ENCODE measurements around the gene NGDN.
A peak's percentile ranks its signal among the peaks of the same experiment; 100 is the strongest.

Gene NGDN

DNA sequence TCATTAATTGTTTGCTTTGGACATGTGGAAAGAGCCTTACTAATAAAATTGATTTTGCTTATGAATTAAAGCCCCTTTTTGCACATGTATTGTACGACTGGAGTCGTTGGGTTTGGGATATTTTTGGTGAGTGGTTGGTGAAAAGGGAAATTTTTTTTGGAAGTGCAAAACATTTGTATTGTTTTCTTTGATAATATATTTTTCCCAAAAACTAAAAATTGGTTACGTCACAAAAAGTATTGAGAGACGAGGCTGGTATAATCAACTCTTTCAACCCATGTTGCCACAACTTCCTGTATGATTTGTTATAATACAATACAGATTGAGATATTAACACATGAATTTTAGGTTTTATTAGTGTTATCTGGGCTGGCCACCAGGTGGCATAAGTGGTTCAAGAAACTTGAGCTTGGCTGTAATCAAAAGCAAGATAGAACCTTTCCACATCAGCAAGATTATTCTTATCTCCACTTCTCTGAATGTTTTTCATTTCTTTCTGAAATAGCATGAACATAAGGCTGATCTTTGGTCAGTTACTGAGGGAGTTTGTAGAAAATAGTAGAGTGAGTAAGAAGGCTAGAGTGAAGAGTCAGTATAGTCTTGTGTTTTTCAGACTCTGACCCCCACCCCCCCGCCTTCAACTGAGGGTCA lies 8.7 kb downstream of the NGDN start:
- DNase-seq (ENCODE audit: low read depth), result peak; percentile 35

DNA sequence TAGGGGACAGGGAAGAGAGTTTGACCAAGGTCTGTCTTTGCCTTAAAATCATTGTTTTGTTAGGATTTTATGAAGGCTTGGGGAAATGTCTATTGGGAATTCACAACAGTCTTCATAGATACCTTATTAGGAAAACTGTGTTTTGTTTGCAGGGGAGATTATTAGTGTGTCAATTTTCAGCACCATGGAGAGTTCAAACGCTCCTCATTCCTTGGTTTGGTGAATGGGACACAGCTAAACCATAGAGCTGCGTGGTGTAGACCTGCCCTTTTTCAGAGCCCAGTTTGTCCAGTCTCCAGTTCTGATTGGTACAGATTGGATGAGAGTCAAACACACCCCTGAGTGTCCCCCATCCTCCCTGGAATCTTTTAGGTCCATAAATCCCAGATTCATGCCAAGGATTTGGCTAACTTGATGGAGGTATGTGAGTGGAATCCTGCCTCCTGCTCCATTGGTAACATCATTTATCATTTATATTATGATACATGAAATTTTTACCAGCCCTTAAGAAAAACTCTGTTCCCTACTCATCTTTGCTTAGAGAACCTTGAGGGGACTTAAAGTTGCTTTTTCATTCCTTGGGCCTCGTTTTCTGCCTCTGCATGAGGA lies 12.0 kb downstream of the NGDN start:
- no peak for DNase-seq (ENCODE audit: low read depth)

DNA sequence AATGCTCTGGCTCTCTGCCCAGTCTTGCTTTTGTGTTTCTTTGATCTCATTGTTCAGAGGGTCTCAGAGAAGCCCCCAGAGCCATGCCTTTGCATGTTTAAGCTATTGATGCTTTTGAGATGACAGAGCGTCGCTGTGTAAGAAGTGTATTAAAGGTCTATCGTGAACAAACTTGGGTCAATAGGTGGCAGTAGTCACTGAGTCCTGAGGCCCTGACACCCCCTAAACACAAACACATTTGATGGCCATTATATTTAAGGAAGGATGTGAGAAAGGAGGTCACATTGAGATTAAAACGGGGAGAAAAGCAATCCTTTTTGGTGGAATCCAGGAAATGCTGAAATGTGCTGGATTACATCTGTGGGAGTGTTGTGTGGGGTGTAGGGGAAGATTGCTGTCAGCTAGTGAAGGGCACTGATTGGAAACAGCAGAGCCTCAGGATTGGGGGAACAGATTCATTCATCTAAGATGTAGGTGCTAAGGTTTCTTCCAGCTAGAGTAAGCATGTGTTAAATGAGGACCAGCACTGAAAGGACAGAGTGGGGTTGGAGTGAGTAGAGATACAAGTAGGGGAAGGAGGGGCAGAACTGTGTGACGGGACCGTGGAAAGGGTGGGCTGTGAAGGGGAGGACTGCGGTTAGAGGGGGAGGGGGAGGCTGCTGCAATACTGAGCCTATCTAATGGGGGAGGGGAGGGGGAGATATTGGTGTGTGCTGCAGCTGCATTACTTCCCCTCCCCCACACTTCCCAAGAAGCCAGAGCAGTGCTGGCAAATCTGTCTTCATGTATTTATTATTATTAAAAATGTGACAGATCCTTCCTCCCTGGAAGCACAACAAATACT lies 12.7 kb downstream of the NGDN start:
- DNase-seq (ENCODE audit: low read depth), result no peak

DNA sequence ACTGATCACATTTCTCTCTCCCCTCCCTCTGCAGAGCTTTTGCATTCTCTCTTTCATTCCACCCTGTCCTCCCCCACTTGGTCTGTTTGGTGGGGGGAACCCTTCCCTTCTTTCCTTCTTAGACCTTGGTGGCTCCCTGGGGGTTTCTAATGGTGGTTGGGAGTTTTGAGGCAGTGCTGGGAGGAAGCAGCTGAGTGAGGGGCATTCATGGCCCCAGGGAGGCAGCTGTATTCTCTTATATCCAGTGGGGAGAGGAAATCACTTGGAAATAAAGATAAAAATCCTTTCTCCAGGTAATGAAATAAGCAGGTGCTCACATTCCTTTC lies 13.3 kb downstream of the NGDN start:
- DNase-seq (ENCODE audit: low read depth), result no peak

DNA sequence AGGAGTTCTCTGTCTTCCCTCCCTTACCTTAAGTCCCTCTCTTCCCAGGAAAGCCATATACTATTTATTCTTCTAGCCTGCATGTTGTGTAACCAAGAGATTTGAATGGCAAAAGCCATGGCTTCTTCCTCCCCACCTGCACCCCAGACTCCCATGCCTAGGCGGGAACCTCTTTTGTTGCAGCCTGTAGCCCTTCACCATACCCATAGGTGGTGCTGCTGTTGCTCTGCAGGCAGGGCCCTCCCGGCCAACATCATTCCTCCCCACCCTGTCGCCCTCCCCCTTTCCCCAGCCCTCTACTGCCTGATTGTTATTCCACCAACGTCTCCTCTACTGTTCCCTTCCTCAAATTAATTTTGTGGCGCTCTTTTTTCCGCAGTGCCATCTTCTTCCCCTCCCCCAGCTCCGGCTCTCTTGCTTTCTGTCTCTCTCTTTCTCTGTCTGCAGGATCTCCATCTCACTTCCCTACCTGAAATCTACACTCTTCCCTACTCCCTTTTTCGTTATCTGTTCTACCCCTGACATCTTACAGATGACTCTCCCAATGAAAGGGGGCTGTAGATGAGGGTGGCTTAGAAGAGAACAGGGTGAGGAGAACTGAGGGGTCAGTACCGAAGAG lies 13.8 kb downstream of the NGDN start:
- no peak for DNase-seq (ENCODE audit: low read depth)

DNA sequence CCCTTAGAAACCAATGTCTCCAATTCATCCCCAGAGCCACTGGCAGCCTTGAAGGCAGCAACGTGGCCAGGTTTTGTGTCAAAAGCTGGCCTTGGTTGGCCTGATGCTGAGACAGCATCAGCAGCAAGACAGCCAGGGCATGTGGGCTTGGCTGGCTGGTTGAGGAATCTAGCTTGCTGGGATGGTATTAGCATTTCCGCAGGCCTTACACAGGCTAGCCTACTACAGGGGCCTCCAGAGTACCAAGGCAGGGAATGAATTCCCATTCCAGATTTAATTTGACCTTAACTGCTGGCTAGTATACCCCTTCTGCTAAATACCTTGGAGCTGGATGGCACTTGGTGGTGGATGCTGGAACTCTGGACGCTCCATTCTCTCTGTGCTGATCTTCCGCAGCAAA lies 15.8 kb downstream of the NGDN start:
- DNase-seq (ENCODE audit: low read depth), result no peak

DNA sequence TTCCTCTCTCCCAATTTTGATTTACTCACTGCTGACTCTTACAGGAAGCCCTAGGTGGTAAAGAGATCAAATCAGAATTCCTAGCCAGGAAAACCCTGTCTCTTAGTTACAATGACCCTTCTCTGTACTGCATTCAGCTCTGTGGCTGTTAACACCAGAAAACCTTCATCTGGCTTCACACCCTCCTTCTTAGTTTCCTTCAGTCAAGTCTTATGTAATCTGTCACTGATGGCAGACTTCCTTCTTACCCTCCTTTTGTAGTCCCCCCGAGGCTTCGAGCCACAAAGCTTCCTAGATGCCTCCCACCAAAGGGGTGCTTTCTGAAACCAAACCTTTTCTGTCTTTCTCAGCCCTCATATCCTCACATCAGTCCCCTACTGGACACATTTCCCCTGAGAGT lies 16.5 kb downstream of the NGDN start:
- DNase-seq (ENCODE audit: low read depth), result no peak

DNA sequence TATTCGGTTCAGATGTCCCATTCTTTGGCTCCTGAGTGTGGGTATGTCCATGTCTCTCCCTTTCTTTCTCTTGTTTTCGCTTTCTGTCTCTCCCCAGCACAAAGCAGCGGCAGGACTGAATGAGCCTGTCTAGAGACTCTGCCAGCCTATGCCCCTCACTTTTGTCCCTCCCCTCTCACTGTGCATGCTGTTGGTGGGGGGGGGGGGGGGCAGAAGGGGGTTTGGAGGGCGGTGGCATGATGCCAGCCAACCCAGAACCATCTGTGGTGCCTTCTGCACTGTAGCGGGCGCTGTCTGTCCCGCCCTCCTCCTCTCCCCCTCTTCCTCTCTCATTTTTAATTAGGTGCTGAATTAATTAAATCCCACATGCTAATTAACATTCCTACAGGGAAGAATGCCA lies 17.7 kb downstream of the NGDN start:
- no peak for DNase-seq (ENCODE audit: low read depth)

DNA sequence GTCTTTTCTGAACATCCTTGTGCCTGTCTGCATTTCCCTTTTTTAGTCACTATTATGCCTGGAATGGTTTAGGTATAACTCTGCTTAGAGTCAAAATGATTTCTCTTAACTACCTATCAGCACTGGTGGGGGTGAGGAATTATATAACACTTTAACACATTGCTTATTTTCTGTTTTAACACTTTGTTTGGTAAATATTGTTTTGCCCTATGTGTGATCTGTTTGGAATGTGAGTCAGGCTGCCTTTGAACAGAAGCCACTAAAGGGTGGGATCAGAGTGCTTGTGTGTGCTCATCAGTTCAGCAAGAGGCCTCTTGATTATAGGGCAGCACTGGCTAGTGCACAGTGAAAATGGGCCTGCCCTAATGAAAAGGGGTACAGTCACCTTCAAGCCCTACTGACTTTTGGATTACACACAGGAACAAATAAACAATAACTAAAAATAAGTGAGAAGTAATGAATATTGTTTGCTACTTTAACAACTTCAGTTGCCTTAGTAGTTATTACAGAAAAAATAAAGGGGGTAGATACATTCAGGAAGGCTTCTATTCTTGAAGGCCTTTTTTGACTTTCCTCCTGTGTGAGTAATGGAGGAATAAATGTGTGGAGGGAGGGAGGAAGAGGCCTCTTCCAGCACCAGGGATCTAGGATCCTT lies 23.2 kb downstream of the NGDN start:
- no peak for DNase-seq (ENCODE audit: low read depth)

DNA sequence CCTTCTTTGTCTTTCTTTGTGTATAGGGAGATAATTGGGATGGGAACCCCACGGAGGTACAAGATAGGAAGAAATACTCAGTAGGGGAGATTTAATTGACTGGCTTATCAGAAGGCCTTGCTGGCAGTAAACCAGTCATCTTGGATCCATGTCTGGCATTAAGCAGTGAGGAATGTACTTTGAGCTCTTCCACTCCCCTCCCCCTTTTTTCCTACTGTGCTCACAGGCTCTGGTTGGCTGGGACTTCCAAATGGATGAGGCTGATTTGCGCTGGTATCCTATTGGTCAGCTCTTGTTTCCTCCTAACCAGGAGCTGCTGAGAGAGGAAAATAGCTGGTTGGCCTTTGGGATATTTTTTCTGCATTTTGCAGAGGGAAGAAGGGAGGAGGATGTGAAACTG lies 24.7 kb downstream of the NGDN start:
- DNase-seq (ENCODE audit: low read depth), result no peak

DNA sequence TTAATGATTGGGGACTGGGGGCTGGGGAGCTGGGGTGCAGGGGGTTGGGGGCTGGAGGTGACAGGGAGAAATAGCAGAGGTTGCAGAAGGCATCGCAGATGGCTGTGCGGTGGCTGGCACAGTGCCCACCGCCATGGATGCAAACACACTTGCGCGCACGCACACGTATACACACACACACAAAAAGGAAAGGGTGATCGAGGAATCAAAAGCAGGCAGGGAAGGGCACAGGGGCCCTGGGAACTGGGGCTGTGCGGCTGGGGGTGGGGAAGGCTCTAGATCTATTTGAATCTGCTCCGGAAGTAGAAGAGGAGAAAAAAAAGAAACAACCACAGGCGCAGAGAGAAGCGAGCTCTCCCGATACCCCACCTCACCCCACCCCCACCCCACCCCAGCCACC lies 42.7 kb downstream of the NGDN start:
- no peak for DNase-seq (ENCODE audit: low read depth)

DNA sequence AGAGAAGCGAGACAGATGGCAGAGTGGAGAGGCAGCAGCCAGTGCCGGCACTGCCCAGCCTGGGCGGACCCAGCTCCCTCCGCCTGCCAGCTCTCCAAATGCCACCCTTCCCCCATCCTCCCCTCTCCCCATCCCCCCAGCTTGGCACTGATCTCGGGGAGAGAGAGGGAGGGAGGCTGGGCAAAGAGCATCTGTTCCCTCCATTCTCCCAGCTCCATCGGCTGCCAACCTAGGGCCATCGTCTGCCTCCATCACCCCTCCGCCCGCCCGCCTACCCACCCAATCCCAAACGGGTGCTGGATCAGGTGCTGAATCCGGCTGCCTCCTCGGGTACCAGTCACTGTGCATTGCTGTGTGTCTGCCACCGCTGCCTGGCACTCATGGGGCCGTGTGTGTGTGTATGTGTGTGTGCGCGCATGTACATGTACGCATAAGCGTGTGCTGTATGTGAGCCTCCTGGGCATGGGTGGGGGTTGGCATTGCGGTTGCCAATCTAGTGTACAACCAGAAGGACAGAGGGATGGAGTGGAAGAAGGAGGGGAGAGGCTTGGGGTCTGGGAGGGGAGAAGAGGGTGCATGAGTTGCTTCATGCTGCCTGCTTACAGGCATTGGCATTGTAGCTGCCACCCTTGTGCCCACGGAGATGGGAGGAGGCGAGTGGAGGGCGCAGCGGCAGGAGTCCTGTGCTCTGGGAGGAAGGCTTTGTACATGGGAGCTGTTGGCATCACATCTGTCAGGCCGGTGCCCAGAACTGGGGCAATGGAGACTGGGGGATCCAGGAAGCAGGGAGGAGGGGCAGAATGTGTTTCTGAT lies 43.7 kb downstream of the NGDN start:
- DNase-seq (ENCODE audit: low read depth), result no peak

DNA sequence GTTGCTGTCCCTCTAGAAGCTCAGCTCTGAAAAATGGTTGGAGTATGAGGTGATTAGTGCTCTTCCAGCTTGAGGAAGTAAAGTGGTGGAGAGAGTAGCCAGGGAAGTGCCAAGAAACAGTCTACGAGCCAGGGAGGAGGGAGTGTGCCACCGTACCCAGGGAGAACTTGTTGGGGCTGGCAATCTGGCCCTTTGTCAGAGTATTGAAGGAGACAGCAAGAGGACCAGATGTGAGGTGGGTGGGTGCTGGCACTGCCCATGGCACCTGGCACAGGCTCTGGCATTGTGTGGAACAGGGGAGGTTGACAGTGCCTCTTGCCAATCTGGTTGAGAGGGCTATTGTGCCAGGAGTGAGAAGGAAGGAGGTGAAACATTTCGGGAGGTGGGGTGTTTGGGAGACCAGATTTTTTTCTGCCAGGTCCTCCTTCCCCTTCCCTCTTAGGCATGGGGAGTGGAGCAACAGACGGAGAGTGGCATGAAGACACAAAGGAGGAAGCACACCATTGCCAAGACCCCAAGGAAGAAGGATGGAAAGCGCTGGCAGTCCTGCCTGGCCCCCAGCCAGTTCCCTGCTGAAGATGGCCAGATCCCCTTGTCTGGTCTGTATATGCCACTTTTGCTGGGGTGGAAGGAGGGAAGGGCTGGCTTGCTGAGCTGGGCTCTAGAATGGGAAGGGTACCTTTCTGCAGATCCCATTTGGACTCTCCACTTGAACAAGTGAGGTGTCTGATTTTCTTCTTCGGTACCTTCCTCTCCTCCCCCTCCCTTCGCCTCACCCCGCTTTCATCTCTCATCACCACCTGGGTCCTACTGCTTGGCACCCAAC lies 44.5 kb downstream of the NGDN start:
- no peak for DNase-seq (ENCODE audit: low read depth)

DNA sequence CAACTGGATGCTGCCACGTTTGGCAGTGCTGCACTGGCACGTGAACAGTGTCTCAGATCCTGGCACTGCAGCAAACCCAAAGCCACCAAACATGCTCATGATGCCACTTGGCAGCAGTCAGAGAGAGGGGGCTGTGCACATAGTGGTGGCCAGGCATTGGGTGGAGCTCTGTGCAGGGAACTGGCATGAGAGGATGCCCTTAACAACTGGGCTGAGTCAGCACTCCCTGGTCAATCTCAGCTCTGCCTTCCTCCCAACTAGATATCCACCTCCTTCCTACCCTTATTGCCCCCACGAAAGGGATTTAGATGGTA lies 45.1 kb downstream of the NGDN start:
- DNase-seq (ENCODE audit: low read depth), result no peak

DNA sequence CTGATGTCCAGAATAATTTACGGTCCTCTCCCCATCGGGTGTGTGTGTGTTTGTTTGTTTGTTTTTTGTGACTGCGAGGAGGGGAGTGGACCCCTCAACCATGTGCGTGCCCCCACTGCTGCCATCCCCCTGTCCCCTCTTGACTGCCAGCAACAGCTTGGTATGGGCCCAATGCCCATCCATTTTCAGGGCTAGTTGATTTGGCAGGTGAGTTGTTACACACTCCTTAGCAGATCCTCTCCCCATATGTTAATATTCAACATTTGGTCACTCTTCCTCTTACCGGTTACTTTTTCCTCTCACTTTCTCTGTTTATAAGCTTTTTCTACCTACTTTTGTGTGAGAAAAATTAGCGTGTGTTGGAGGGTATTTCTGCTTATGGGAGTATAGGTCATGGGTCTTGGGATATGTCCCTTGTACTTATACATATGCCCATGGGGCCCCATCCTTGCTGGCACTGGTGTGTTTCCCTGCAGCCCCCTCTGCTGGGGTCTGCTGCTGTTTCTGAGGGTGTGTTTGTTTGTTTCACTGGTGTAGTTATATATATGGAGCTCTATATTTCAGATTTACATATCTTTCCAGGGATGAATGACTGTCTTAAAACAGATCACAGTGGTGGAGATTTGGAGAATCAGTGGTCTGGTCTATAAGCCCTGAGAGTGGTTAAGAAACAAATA lies 48.3 kb downstream of the NGDN start:
- no peak for DNase-seq (ENCODE audit: low read depth)

DNA sequence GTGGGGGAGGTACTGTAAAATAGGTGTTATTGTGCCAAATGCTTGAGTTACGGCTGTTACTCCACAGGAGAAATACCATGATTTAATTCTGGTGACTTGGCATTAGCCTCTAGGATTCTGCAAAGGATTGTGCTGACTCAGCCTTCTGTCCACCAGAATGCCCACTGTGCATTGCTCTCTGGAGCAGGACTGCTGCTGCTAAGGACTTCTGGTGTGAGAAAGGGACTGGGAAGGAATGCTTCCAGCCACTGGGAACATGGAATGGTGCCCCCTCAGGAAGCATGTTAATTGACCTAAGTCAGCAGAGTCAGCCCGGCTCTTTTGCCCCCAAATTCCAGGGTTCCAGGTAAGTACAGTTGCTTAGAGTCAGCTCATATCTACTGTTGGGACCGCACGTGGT lies 49.2 kb downstream of the NGDN start:
- DNase-seq (ENCODE audit: low read depth), result no peak

DNA sequence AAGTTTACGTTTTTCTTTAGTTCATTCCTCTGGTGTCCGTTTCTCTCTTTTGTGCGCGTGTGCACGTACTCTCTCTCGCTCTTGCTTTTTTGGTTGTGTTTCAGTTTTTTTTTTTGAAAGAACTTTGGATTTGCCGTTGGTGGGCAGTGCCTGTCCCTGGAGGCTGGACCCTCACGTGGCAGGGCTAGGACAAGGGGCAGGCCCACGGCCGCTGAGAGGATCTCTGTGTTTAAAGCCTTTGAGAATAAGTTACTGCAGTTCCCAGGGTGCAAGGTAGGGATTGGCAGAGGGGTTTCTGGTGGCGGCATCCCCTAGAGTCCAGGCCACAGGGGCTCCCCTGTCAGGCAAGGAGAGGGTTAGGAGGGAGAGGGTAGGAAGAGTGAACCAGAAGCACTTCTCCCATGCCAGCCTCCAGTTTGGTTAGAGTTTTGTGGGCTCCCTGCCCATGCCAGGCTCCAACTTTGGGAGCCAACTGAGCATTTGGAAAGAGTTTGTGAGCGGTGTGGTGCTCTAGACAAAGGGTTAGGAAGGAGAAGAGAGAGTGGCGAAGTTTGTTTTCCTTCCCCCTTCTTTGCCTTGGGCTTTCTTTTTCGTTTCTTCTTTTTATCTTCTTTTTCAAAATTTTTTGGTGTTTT lies 51.5 kb downstream of the NGDN start:
- DNase-seq (ENCODE audit: low read depth), result no peak

DNA sequence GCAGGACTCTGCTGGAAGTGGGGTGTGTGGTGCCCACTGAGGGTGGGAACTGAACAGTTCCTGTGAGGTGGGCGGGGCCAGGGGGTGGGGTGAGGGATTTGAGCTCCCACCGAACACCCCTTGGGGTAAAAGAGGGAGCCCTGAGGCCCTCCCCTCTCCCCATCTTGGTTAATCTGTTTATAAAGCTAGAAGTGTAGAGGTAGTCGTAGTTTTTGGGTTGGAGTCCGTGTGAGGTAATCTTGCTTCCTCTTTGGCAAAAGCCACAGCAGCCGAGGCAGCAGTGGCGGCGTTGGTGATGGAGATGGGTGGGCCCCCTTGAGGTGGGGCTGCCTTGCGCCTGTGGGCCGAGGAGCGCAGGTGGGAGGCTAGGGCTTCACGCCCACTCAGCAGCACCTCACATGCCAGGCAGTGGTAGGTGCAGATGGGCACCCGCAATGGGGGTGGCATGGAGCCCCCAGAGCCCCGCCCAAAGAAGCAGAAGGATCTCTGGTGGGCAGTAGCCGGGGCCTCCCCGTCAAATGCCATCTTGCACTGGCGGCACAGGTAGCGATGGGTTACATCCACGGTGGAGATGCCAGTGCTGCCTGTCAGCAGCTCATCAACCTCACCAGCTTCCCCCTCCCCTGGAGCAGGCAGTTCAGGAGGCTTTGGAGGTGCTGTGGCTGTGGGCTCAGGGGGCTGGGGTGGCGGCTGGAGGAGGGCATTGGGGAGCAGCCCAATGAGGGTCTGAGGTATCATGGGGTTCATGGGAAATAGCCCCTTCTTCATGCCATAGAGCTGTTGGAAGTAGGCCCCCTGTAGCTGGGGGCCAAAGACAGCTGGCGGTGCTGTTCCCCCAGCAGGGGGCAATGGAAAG lies 52.5 kb downstream of the NGDN start:
- DNase-seq (ENCODE audit: low read depth), result no peak

DNA sequence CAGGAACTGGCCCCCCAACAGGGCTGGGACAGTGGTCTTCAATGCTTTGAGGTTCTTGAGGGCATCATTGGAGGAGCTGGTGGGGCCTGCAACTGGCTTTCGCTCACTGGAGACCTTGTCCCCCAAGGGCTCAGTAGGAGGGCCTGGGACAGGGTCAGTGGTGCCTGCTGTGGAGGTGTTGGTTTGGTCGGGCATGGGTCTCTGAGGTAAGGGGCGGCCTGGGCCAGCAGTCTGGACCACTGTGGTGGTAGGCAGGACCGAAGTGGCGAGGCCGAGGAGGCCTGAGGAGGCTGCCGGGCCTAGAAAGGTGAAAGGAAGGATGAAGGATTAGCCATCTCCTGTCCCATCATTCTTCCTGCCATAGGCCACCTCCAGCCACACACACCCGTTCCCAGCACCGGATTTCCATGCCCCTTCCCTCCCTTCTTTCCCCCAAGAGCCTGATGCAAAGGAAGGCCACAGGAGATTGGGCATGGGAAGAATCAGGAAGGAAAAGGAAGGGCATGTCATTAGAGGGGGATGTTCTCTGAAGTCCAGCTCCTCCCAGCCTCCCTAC lies 53.2 kb downstream of the NGDN start:
- DNase-seq (ENCODE audit: low read depth), result no peak
